Limb (tissue), 2 donors: ENCODE data around the gene DNPH1.

ENCODE experiments used
- DNase-seq, 2 donors: peaks; one replicate each; pipeline ENCODE4 v3.0.0-alpha.2; 2016; ENCODE audit errors: extremely low spot score in 2 of 2

The DNPH1 gene

GRCh38 chr6:43246301-43247113 is 17.2 kb upstream of the DNPH1 start:
- no peak for DNase-seq

GRCh38 chr6:43243664-43244321 is 14.5 kb upstream of the DNPH1 start:
- no peak for DNase-seq

GRCh38 chr6:43242908-43243663 is 13.8 kb upstream of the DNPH1 start, which contains the start of gene TTBK1:
Gene TTBK1, plus strand, starts transcription at chr6:43243481. Its CDS starts 3,180 bp downstream, at chr6:43246661.
- DNase-seq: peak in 1 of 2 donors; percentile 68

- DNase-seq: no peak
These were observed 12.2 kb upstream of the DNPH1 start for GRCh38 chr6:43241446-43241845.

GRCh38 chr6:43240950-43241349 is 11.7 kb upstream of the DNPH1 start:
- no peak for DNase-seq

- no peak for DNase-seq
These were observed 9.8 kb upstream of the DNPH1 start for GRCh38 chr6:43239054-43239453.

GRCh38 chr6:43235841-43236240 is 6.6 kb upstream of the DNPH1 start:
- DNase-seq: no peak

- DNase-seq: no peak
These were observed 2.6 kb upstream of the DNPH1 start for GRCh38 chr6:43231735-43232450.

- no peak for DNase-seq
These were observed 1.8 kb upstream of the DNPH1 start for GRCh38 chr6:43231053-43231452.

GRCh38 chr6:43229803-43230620 is 731 bp upstream of the DNPH1 start:
- no peak for DNase-seq

GRCh38 chr6:43226192-43226851 is 3.0 kb downstream of the DNPH1 start:
- DNase-seq: no peak

- no peak for DNase-seq
These were observed 6.1 kb downstream of the DNPH1 start for GRCh38 chr6:43223175-43223574.

- no peak for DNase-seq
These were observed 6.7 kb downstream of the DNPH1 start for GRCh38 chr6:43222418-43223059.

GRCh38 chr6:43221046-43221972 is 8.0 kb downstream of the DNPH1 start:
- DNase-seq: no peak

- DNase-seq: no peak
These were observed 8.8 kb downstream of the DNPH1 start for GRCh38 chr6:43220439-43220951.

- no peak for DNase-seq
These were observed 9.5 kb downstream of the DNPH1 start for GRCh38 chr6:43219814-43220213.

GRCh38 chr6:43219119-43219518 is 10.2 kb downstream of the DNPH1 start:
- DNase-seq: no peak

- no peak for DNase-seq
These were observed 11.9 kb downstream of the DNPH1 start for GRCh38 chr6:43217351-43217750.
